Type B pancreatic cell (in vitro differentiated cells): ENCODE measurements around the gene FILIP1L. TPM values are rescaled to one million over a fixed set of nuclear protein-coding genes. Genes with fewer than 3 reads are reported as not detected.

ENCODE experiments used
- DNase-seq: peaks from one replicate; pipeline ENCODE4 v3.0.0; 2021; ENCODE audit warnings: mixed read lengths; ENCODE audit not compliant: unreplicated experiment; ENCODE audit errors: extremely low spot score
- H3K27ac Mint-ChIP-seq: 2 replicates; pipeline ENCODE4 v1.8.0; 2021; ENCODE audit warnings: mild to moderate bottlenecking, mixed read lengths
- H3K27me3 Mint-ChIP-seq: 2 replicates; pipeline ENCODE4 v1.8.0; 2021; ENCODE audit warnings: mixed read lengths
- H3K36me3 Mint-ChIP-seq: 2 replicates; pipeline ENCODE4 v1.8.0; 2021; ENCODE audit warnings: mixed read lengths
- H3K4me1 Mint-ChIP-seq: one replicate; pipeline ENCODE4 v1.8.0; 2021; ENCODE audit warnings: mixed read lengths; ENCODE audit not compliant: unreplicated experiment
- H3K4me3 Mint-ChIP-seq: 2 replicates; pipeline ENCODE4 v1.8.0; 2021; ENCODE audit warnings: mild to moderate bottlenecking, mixed read lengths
- H3K9me3 Mint-ChIP-seq: 2 replicates; pipeline ENCODE4 v1.8.0; 2021; ENCODE audit warnings: mixed read lengths
- CTCF ChIP-seq: fragments of 200-600 bp; sonication (generic); conservative IDR thresholded peaks from 2 replicates; pipeline ENCODE4 v1.5.0; 2021; ENCODE audit warnings: antibody characterized with exemption, mild to moderate bottlenecking
- total RNA-seq: library from RNA; stranded (reverse); gene quantifications from 2 replicates; pipeline ENCODE4 v1.2.1, GENCODE V29; 2021; ENCODE audit warnings: low replicate concordance

The FILIP1L gene
- total RNA-seq, 1 donor from 2014 or later, result 30.6 TPM

- Mint-ChIP-seq H3K9me3 (no peaks in the 10 kb centered on the region), H3K27me3 (peaks cover 3% of the 10 kb centered on the region), H3K4me1 (peaks cover 29% of the 10 kb centered on the region), H3K4me3 (no peak overlapping the region), H3K36me3 (no peaks in the 10 kb centered on the region), H3K27ac (no peak overlapping the region)
- TF ChIP-seq CTCF, result no peak
- no peak for DNase-seq
Observed at GRCh38 chr3:100080573-100080972, 33.7 kb downstream of the FILIP1L start.

GRCh38 chr3:100079328-100079727 is 35.0 kb downstream of the FILIP1L start:
- Mint-ChIP-seq H3K27ac (no peak overlapping the region), H3K36me3 (no peaks in the 10 kb centered on the region), H3K4me1 (peaks cover 21% of the 10 kb centered on the region), H3K9me3 (no peaks in the 10 kb centered on the region), H3K4me3 (no peak overlapping the region), H3K27me3 (no peaks in the 10 kb centered on the region)
- no peak for DNase-seq
- no peak for TF ChIP-seq CTCF

- no peak for TF ChIP-seq CTCF
- Mint-ChIP-seq H3K27me3 (no peaks in the 10 kb centered on the region), H3K9me3 (no peaks in the 10 kb centered on the region), H3K36me3 (no peaks in the 10 kb centered on the region), H3K27ac (peak overlapping the region; percentile 18), H3K4me3 (peak overlapping the region; percentile 12), H3K4me1 (peaks cover 26% of the 10 kb centered on the region)
- no peak for DNase-seq
Observed at GRCh38 chr3:100076731-100077529, 37.4 kb downstream of the FILIP1L start.

GRCh38 chr3:100075851-100076730 is 38.2 kb downstream of the FILIP1L start:
- no peaks in the 10 kb centered on the region for H3K9me3 Mint-ChIP-seq
- DNase-seq, result no peak
- no peaks in the 10 kb centered on the region for H3K27me3 Mint-ChIP-seq
- peaks cover 26% of the 10 kb centered on the region for H3K4me1 Mint-ChIP-seq
- no peaks in the 10 kb centered on the region for H3K36me3 Mint-ChIP-seq
- peak overlapping the region; percentile 1 for H3K4me3 Mint-ChIP-seq
- peak overlapping the region; percentile 18 for H3K27ac Mint-ChIP-seq
- no peak for TF ChIP-seq CTCF

GRCh38 chr3:100075196-100075595 is 39.1 kb downstream of the FILIP1L start:
- Mint-ChIP-seq H3K27me3 (no peaks in the 10 kb centered on the region), H3K9me3 (no peaks in the 10 kb centered on the region), H3K4me3 (peak overlapping the region; percentile 10), H3K36me3 (no peaks in the 10 kb centered on the region), H3K4me1 (peaks cover 26% of the 10 kb centered on the region), H3K27ac (no peak overlapping the region)
- TF ChIP-seq CTCF, result no peak
- no peak for DNase-seq
